GM23338 (cell line): ENCODE data around the gene YIPF6. TPM values are rescaled to one million over a fixed set of nuclear protein-coding genes. Genes with fewer than 3 reads are reported as not detected.

Experiments used
- ATAC-seq: fragments of 200-7000 bp; cut with Tn5 transposase; 3 replicates; pipeline ENCODE4 v1.9.1; 2020
- DNase-seq: peaks from one replicate; pipeline ENCODE4 v3.0.0-alpha.2; 2015; ENCODE audit warnings: low spot score
- H2AFZ ChIP-seq: fragments of 200-600 bp; sonication (generic); 2 replicates; pipeline ENCODE4 v1.8.0; 2016; ENCODE audit warnings: antibody characterized with exemption, mild to moderate bottlenecking, moderate library complexity
- H3F3A ChIP-seq: fragments of 200-600 bp; sonication (generic); replicated peaks from 2 replicates; pipeline ENCODE4 v1.8.0; 2017; ENCODE audit warnings: antibody characterized with exemption, mixed run types, low read depth
- H3K27ac ChIP-seq: fragments of 200-600 bp; sonication (generic); 2 replicates; pipeline ENCODE4 v1.6.1; 2016; ENCODE audit warnings: low read depth
- H3K27me3 ChIP-seq: fragments of 200-600 bp; sonication (generic); 2 replicates; pipeline ENCODE4 v1.8.0; 2016; ENCODE audit warnings: mild to moderate bottlenecking, mixed run types, moderate library complexity; ENCODE audit not compliant: insufficient read depth
- H3K36me3 ChIP-seq: fragments of 200-600 bp; sonication (generic); 2 replicates; pipeline ENCODE4 v1.8.0; 2016; ENCODE audit warnings: mild to moderate bottlenecking; ENCODE audit not compliant: insufficient read depth
- H3K4me1 ChIP-seq: fragments of 200-600 bp; sonication (generic); 2 replicates; pipeline ENCODE4 v1.8.0; 2016; ENCODE audit warnings: mild to moderate bottlenecking, moderate library complexity; ENCODE audit not compliant: insufficient read depth
- H3K4me2 ChIP-seq: fragments of 200-600 bp; sonication (generic); 2 replicates; pipeline ENCODE4 v1.7.1; 2017; ENCODE audit warnings: mixed run types
- H3K4me3 ChIP-seq: fragments of 200-600 bp; sonication (generic); 2 replicates; pipeline ENCODE4 v1.6.1; 2016; ENCODE audit warnings: mixed run types
- H3K79me2 ChIP-seq: fragments of 200-600 bp; sonication (generic); replicated peaks from 2 replicates; pipeline ENCODE4 v1.8.0; 2017; ENCODE audit warnings: mild to moderate bottlenecking; ENCODE audit not compliant: insufficient read depth
- H3K9me2 ChIP-seq: fragments of 200-600 bp; sonication (generic); 2 replicates; pipeline ENCODE4 v1.8.0; 2017; ENCODE audit not compliant: insufficient read depth
- H4K20me1 ChIP-seq: fragments of 200-600 bp; sonication (generic); replicated peaks from 2 replicates; pipeline ENCODE4 v1.8.0; 2017; ENCODE audit warnings: mild to moderate bottlenecking; ENCODE audit not compliant: insufficient read depth
- H3K27ac Mint-ChIP-seq: 2 replicates; pipeline ENCODE4 v1.8.0; 2020; ENCODE audit warnings: inconsistent platforms, mild to moderate bottlenecking, moderate library complexity, mixed read lengths
- H3K27me3 Mint-ChIP-seq: 3 replicates; pipeline ENCODE4 v1.8.0; 2022; ENCODE audit warnings: low read depth, mild to moderate bottlenecking, moderate library complexity, mixed read lengths, inconsistent platforms; ENCODE audit not compliant: insufficient read depth, poor library complexity
- H3K36me3 Mint-ChIP-seq: 3 replicates; pipeline ENCODE4 v1.8.0; 2021; ENCODE audit warnings: low read depth, mild to moderate bottlenecking, inconsistent platforms, moderate library complexity, mixed read lengths
- H3K4me1 Mint-ChIP-seq: 3 replicates; pipeline ENCODE4 v1.8.0; 2020; ENCODE audit warnings: mild to moderate bottlenecking, inconsistent platforms, mixed read lengths
- H3K4me3 Mint-ChIP-seq: 3 replicates; pipeline ENCODE4 v1.8.0; 2021; ENCODE audit warnings: moderate library complexity, mild to moderate bottlenecking, inconsistent platforms, mixed read lengths
- H3K9me3 Mint-ChIP-seq: 3 replicates; pipeline ENCODE4 v1.8.0; 2020; ENCODE audit warnings: moderate library complexity, mild to moderate bottlenecking, inconsistent platforms, mixed read lengths
- CREB1 ChIP-seq: fragments of 250-450 bp; sonication (Bioruptor Pico); IDR thresholded peaks from 2 replicates; pipeline ENCODE4 v1.5.0; 2020; ENCODE audit warnings: low read depth, mild to moderate bottlenecking, moderate library complexity
- EZH2 ChIP-seq: fragments of 200-600 bp; sonication (generic); IDR thresholded peaks from one replicate; pipeline ENCODE4 v1.8.0; 2017; ENCODE audit warnings: antibody characterized with exemption, mild to moderate bottlenecking, low read depth; ENCODE audit not compliant: unreplicated experiment
- POLR2AphosphoS5 ChIP-seq: IDR thresholded peaks from 2 replicates; pipeline ENCODE4 v1.6.1; 2016; ENCODE audit warnings: antibody characterized with exemption, low read depth
- STAT1 ChIP-seq: IDR thresholded peaks from one replicate; pipeline ENCODE4 v1.6.1; 2016; ENCODE audit warnings: antibody characterized with exemption; ENCODE audit not compliant: unreplicated experiment
- ZNF114 ChIP-seq: fragments of 250-450 bp; sonication (Bioruptor Pico); IDR thresholded peaks from 2 replicates; pipeline ENCODE4 v1.5.0; 2020; ENCODE audit warnings: mild to moderate bottlenecking, moderate library complexity
- polyA plus RNA-seq: library from polyadenylated mRNA; unstranded; fragments of >200 nt; fragmentation: Nextera tagmentation; extraction: Ambion mirVana; gene quantifications from 2 replicates; pipeline ENCODE4 v1.2.1, GENCODE V29; 2016
- total RNA-seq: library from RNA; depleted of rRNA; stranded (reverse); fragments of >200 nt; shearing (Covaris generic); gene quantifications from 2 replicates; pipeline ENCODE4 v1.2.3, GENCODE V29; 2014
- TF ChIP-seq, protein P1 (sequence below), 2 experiments: fragments of 200-600 bp in 1 of 2; sonication (generic) in 1 of 2; conservative IDR thresholded peaks; 2 replicates each; pipeline versions ENCODE4 v1.5.1 to v1.6.1; 2016 to 2017; ENCODE audit warnings: antibody characterized with exemption in 2 of 2, low read depth in 2 of 2, mild to moderate bottlenecking in 2 of 2, moderate library complexity in 1 of 2
- TF ChIP-seq, protein P2 (sequence below): fragments of 250-450 bp; sonication (Bioruptor Pico); IDR thresholded peaks from 2 replicates; pipeline ENCODE4 v1.5.0; 2020; ENCODE audit warnings: mild to moderate bottlenecking, moderate library complexity
- TF ChIP-seq, protein P3 (sequence below): IDR thresholded peaks from 2 replicates; pipeline ENCODE4 v1.6.1; 2016; ENCODE audit warnings: antibody characterized with exemption
- TF ChIP-seq, protein P4 (sequence below): IDR thresholded peaks from one replicate; pipeline ENCODE4 v1.6.1; 2018; ENCODE audit warnings: antibody characterized with exemption; ENCODE audit not compliant: unreplicated experiment

Gene YIPF6
- total and polyA plus RNA-seq, 2 experiments from 2014 or later = 37.1 to 40.5 TPM

DNA sequence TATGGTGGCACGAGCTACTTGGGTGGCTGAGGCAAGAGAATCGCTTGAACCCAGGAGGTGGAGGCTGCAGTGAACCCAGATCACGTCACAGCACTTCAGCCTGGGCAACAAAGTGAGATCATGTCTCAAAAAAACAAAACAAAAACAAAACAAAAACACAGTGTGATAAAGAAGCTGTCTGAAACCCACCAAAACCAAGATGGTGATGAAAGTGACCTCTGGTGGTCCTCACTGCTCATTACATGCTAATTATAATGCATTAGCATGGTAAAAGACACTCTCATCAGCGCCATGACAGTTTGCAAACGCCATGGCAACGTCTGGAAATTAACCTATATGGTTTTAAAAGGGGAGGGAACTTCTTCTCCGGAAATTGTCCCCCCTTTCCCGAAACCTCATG is 36.2 kb upstream of the YIPF6 start:
- H3K4me3 Mint-ChIP-seq = no peak overlapping the region
- H3K9me2 ChIP-seq = no peaks in the 10 kb centered on the region
- peaks cover 6% of the 10 kb centered on the region; the same call in 1 of the 2 replicates for H3K4me1 ChIP-seq
- H3K4me3 ChIP-seq = no peak overlapping the region
- no peaks in the 10 kb centered on the region for H3K9me3 Mint-ChIP-seq
- H3K27ac ChIP-seq = no peak overlapping the region
- DNase-seq (peak; percentile 60), ATAC-seq (no peak; the same call in 2 of the 3 replicates)
- no peaks in the 10 kb centered on the region for H3K36me3 ChIP-seq
- peaks cover 2% of the 10 kb centered on the region for H3K27me3 Mint-ChIP-seq
- H3K4me2 ChIP-seq = peak overlapping the region; percentile 36; the same call in 1 of the 2 replicates
- peaks cover 3% of the 10 kb centered on the region; the same call in 1 of the 3 replicates for H3K4me1 Mint-ChIP-seq
- no peaks in the 10 kb centered on the region for H3K36me3 Mint-ChIP-seq
- no peak overlapping the region; the same call in 1 of the 2 replicates for H2AFZ ChIP-seq
- no peaks in the 10 kb centered on the region for H3K27me3 ChIP-seq
- H3K79me2 ChIP-seq = no peaks in the 10 kb centered on the region
- no peak overlapping the region for H3K27ac Mint-ChIP-seq
- H3F3A ChIP-seq = no peaks in the 10 kb centered on the region
- H4K20me1 ChIP-seq = no peaks in the 10 kb centered on the region
- TF ChIP-seq, protein P1, sequence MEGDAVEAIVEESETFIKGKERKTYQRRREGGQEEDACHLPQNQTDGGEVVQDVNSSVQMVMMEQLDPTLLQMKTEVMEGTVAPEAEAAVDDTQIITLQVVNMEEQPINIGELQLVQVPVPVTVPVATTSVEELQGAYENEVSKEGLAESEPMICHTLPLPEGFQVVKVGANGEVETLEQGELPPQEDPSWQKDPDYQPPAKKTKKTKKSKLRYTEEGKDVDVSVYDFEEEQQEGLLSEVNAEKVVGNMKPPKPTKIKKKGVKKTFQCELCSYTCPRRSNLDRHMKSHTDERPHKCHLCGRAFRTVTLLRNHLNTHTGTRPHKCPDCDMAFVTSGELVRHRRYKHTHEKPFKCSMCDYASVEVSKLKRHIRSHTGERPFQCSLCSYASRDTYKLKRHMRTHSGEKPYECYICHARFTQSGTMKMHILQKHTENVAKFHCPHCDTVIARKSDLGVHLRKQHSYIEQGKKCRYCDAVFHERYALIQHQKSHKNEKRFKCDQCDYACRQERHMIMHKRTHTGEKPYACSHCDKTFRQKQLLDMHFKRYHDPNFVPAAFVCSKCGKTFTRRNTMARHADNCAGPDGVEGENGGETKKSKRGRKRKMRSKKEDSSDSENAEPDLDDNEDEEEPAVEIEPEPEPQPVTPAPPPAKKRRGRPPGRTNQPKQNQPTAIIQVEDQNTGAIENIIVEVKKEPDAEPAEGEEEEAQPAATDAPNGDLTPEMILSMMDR (conservative IDR thresholded peaks at IDR 0.05; ENCODE audit: low read depth in 2 of 2) = peak; percentile 49 to 59
- TF ChIP-seq, protein P2, sequence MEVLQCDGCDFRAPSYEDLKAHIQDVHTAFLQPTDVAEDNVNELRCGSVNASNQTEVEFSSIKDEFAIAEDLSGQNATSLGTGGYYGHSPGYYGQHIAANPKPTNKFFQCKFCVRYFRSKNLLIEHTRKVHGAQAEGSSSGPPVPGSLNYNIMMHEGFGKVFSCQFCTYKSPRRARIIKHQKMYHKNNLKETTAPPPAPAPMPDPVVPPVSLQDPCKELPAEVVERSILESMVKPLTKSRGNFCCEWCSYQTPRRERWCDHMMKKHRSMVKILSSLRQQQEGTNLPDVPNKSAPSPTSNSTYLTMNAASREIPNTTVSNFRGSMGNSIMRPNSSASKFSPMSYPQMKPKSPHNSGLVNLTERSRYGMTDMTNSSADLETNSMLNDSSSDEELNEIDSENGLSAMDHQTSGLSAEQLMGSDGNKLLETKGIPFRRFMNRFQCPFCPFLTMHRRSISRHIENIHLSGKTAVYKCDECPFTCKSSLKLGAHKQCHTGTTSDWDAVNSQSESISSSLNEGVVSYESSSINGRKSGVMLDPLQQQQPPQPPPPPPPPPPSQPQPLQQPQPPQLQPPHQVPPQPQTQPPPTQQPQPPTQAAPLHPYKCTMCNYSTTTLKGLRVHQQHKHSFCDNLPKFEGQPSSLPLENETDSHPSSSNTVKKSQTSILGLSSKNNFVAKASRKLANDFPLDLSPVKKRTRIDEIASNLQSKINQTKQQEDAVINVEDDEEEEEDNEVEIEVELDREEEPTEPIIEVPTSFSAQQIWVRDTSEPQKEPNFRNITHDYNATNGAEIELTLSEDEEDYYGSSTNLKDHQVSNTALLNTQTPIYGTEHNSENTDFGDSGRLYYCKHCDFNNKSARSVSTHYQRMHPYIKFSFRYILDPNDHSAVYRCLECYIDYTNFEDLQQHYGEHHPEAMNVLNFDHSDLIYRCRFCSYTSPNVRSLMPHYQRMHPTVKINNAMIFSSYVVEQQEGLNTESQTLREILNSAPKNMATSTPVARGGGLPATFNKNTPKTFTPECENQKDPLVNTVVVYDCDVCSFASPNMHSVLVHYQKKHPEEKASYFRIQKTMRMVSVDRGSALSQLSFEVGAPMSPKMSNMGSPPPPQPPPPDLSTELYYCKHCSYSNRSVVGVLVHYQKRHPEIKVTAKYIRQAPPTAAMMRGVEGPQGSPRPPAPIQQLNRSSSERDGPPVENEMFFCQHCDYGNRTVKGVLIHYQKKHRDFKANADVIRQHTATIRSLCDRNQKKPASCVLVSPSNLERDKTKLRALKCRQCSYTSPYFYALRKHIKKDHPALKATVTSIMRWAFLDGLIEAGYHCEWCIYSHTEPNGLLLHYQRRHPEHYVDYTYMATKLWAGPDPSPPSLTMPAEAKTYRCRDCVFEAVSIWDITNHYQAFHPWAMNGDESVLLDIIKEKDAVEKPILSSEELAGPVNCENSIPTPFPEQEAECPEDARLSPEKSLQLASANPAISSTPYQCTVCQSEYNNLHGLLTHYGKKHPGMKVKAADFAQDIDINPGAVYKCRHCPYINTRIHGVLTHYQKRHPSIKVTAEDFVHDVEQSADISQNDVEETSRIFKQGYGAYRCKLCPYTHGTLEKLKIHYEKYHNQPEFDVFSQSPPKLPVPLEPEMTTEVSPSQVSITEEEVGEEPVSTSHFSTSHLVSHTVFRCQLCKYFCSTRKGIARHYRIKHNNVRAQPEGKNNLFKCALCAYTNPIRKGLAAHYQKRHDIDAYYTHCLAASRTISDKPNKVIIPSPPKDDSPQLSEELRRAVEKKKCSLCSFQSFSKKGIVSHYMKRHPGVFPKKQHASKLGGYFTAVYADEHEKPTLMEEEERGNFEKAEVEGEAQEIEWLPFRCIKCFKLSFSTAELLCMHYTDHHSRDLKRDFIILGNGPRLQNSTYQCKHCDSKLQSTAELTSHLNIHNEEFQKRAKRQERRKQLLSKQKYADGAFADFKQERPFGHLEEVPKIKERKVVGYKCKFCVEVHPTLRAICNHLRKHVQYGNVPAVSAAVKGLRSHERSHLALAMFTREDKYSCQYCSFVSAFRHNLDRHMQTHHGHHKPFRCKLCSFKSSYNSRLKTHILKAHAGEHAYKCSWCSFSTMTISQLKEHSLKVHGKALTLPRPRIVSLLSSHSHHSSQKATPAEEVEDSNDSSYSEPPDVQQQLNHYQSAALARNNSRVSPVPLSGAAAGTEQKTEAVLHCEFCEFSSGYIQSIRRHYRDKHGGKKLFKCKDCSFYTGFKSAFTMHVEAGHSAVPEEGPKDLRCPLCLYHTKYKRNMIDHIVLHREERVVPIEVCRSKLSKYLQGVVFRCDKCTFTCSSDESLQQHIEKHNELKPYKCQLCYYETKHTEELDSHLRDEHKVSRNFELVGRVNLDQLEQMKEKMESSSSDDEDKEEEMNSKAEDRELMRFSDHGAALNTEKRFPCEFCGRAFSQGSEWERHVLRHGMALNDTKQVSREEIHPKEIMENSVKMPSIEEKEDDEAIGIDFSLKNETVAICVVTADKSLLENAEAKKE (CRISPR knock-in tag) = no peak
- TF ChIP-seq CREB1 (CRISPR knock-in tag) = no peak

DNA sequence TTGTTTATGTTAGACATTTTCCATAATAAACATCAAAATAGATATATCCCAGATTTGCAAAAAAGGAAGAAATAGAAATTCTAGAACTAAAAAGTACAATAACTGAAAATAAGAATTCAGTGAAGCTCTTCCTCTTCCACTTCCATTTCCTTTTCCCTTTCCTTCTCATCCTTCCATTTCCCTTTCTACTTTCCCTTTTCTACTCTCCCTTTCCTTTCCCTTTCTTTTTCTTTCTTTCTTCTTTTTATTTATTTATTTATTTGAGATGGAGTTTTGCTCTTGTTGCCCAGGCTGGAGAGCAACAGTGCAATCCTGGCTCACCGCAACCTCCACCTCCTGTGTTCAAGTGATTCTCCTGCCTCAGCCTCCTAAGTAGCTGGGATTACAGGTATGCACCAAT is 35.0 kb upstream of the YIPF6 start:
- H3K27ac Mint-ChIP-seq = no peak overlapping the region
- TF ChIP-seq POLR2AphosphoS5 (no peak), EZH2 (no peak), ZNF114 (no peak), STAT1 (no peak)
- TF ChIP-seq, protein P3, sequence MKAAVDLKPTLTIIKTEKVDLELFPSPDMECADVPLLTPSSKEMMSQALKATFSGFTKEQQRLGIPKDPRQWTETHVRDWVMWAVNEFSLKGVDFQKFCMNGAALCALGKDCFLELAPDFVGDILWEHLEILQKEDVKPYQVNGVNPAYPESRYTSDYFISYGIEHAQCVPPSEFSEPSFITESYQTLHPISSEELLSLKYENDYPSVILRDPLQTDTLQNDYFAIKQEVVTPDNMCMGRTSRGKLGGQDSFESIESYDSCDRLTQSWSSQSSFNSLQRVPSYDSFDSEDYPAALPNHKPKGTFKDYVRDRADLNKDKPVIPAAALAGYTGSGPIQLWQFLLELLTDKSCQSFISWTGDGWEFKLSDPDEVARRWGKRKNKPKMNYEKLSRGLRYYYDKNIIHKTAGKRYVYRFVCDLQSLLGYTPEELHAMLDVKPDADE = no peak
- TF ChIP-seq, protein P4, sequence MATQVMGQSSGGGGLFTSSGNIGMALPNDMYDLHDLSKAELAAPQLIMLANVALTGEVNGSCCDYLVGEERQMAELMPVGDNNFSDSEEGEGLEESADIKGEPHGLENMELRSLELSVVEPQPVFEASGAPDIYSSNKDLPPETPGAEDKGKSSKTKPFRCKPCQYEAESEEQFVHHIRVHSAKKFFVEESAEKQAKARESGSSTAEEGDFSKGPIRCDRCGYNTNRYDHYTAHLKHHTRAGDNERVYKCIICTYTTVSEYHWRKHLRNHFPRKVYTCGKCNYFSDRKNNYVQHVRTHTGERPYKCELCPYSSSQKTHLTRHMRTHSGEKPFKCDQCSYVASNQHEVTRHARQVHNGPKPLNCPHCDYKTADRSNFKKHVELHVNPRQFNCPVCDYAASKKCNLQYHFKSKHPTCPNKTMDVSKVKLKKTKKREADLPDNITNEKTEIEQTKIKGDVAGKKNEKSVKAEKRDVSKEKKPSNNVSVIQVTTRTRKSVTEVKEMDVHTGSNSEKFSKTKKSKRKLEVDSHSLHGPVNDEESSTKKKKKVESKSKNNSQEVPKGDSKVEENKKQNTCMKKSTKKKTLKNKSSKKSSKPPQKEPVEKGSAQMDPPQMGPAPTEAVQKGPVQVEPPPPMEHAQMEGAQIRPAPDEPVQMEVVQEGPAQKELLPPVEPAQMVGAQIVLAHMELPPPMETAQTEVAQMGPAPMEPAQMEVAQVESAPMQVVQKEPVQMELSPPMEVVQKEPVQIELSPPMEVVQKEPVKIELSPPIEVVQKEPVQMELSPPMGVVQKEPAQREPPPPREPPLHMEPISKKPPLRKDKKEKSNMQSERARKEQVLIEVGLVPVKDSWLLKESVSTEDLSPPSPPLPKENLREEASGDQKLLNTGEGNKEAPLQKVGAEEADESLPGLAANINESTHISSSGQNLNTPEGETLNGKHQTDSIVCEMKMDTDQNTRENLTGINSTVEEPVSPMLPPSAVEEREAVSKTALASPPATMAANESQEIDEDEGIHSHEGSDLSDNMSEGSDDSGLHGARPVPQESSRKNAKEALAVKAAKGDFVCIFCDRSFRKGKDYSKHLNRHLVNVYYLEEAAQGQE = no peak

More for the DNA sequence above, 35.0 kb upstream of the YIPF6 start:
- no peaks in the 10 kb centered on the region for H3F3A ChIP-seq
- ATAC-seq (no peak), DNase-seq (no peak)
- no peaks in the 10 kb centered on the region for H3K27me3 ChIP-seq
- Mint-ChIP-seq H3K4me1 (peaks cover 3% of the 10 kb centered on the region; the same call in 1 of the 3 replicates), H3K4me3 (no peak overlapping the region), H3K27me3 (peaks cover 2% of the 10 kb centered on the region), H3K36me3 (no peaks in the 10 kb centered on the region), H3K9me3 (no peaks in the 10 kb centered on the region)
- no peaks in the 10 kb centered on the region for H4K20me1 ChIP-seq
- H3K4me1 ChIP-seq = peaks cover 6% of the 10 kb centered on the region; the same call in 1 of the 2 replicates
- no peaks in the 10 kb centered on the region for H3K79me2 ChIP-seq
- no peak overlapping the region for H3K4me2 ChIP-seq
- no peak overlapping the region for H3K4me3 ChIP-seq
- H3K9me2 ChIP-seq = no peaks in the 10 kb centered on the region
- no peak overlapping the region for H2AFZ ChIP-seq
- no peak overlapping the region for H3K27ac ChIP-seq
- H3K36me3 ChIP-seq = no peaks in the 10 kb centered on the region
